HepG2 (cell line): Measurements from ENCODE around the gene ZC2HC1B. TPM values are rescaled to one million over a fixed set of nuclear protein-coding genes. Genes with fewer than 3 reads are reported as not detected.

Source experiments
- ATAC-seq: fragments of 200-7000 bp; cut with Tn5 transposase; 3 replicates; pipeline ENCODE4 v1.9.1; 2020; ENCODE audit warnings: mild to moderate bottlenecking, moderate library complexity
- BruUV-seq: library from RNA; stranded (reverse); fragments of 400-500 nt; replicated peaks from 2 replicates; lab custom pipeline; 2021; lab: Mats Ljungman, UMichigan
- CTCF ChIA-PET: fragments of 300-600 bp; formaldehyde crosslinking; extraction: SDS; loops from one replicate; lab custom pipeline; 2021; ENCODE audit warnings: low total read pairs, inconsistent platforms, low intra/inter-chr PET ratio; lab: Yijun Ruan, JAX
- POLR2A ChIA-PET: fragments of 350-600 bp; sonication (Branson Sonifier 250); formaldehyde crosslinking; loops from one replicate; lab custom pipeline; 2020; ENCODE audit warnings: antibody characterized with exemption, inconsistent platforms; lab: Yijun Ruan, JAX
- DNase-seq: peaks from one replicate; pipeline ENCODE4 v3.0.0-alpha.2; 2015; ENCODE audit warnings: low spot score
- FAIRE-seq: peaks from 3 replicates; lab custom pipeline; 2011; peaks lifted over from hg19 to GRCh38; lab: Jason Lieb, UNC
- H2AFZ ChIP-seq: one replicate; pipeline ENCODE4 v1.6.1; 2011; ENCODE audit warnings: low read length, inconsistent platforms
- H3K27ac ChIP-seq: fragments of 300-600 bp; 3 replicates; pipeline ENCODE4 v1.8.0; 2011; ENCODE audit warnings: mixed run types, mild to moderate bottlenecking, mixed read lengths, low read length, inconsistent platforms; ENCODE audit not compliant: insufficient read depth; ENCODE audit errors: extremely low read length
- H3K27me3 ChIP-seq, 2 experiments: fragments of 200-600 bp in 1 of 2; 2 replicates in 1 of 2; 3 replicates in 1 of 2; pipeline versions ENCODE4 v1.6.0 to v1.8.0; 2011; ENCODE audit warnings: low read length in 2 of 2, mild to moderate bottlenecking in 2 of 2, moderate library complexity in 2 of 2, inconsistent platforms in 1 of 2; ENCODE audit not compliant: insufficient read depth in 2 of 2, control insufficient read depth in 1 of 2
- H3K36me3 ChIP-seq, 2 experiments: fragments of 200-600 bp in 1 of 2; replicated peaks in 1 of 2; 2 replicates in 1 of 2; 3 replicates in 1 of 2; pipeline versions ENCODE4 v1.5.1 to v1.8.0; 2011; ENCODE audit warnings: low read length in 2 of 2, inconsistent platforms in 1 of 2; ENCODE audit not compliant: insufficient read depth in 2 of 2, control insufficient read depth in 1 of 2
- H3K4me1 ChIP-seq: 2 replicates; pipeline ENCODE4 v1.5.1; 2012; ENCODE audit warnings: low read length, inconsistent platforms; ENCODE audit not compliant: insufficient read depth
- H3K4me2 ChIP-seq: 2 replicates; pipeline ENCODE4 v1.6.0; 2011; ENCODE audit warnings: low read depth, low read length, inconsistent platforms
- H3K4me3 ChIP-seq, 3 experiments: fragments of 200-600 bp in 1 of 3; sonication (generic), shearing (Covaris generic) in 1 of 3; replicated peaks in 1 of 3; 2 replicates each; pipeline ENCODE4 v1.5.1; 2011 to 2016; ENCODE audit warnings: low read length in 3 of 3, inconsistent platforms in 2 of 3, low read depth in 2 of 3, mild to moderate bottlenecking in 2 of 3, control low read depth in 1 of 3, mixed read lengths in 1 of 3; ENCODE audit not compliant: insufficient read depth in 1 of 3
- H3K79me2 ChIP-seq: one replicate; pipeline ENCODE4 v1.6.1; 2011; ENCODE audit warnings: low read length, inconsistent platforms; ENCODE audit not compliant: insufficient read depth
- H3K9ac ChIP-seq: 2 replicates; pipeline ENCODE4 v1.6.0; 2011; ENCODE audit warnings: mild to moderate bottlenecking, low read depth, low read length, inconsistent platforms; ENCODE audit not compliant: insufficient read depth
- H3K9me3 ChIP-seq: 2 replicates; pipeline ENCODE4 v1.5.1; 2012; ENCODE audit warnings: mild to moderate bottlenecking, low read length
- H4K20me1 ChIP-seq: 2 replicates; pipeline ENCODE4 v1.6.0; 2011; ENCODE audit warnings: inconsistent platforms, mild to moderate bottlenecking, low read length, moderate library complexity; ENCODE audit not compliant: insufficient read depth
- ATAD3A ChIP-seq: sonication (generic); formaldehyde crosslinking; IDR thresholded peaks from 2 replicates; pipeline ENCODE4 v1.4.0; 2020; ENCODE audit warnings: missing genetic modification reagents
- CBFB ChIP-seq: sonication (generic); formaldehyde crosslinking; IDR thresholded peaks from 2 replicates; pipeline ENCODE4 v1.4.0; 2020; ENCODE audit warnings: missing genetic modification reagents
- FOXK1 ChIP-seq: sonication (generic); formaldehyde crosslinking; IDR thresholded peaks from 2 replicates; pipeline ENCODE4 v1.4.0; 2020; ENCODE audit warnings: low read depth, missing genetic modification reagents, borderline replicate concordance
- TP53 ChIP-seq: sonication (generic); formaldehyde crosslinking; conservative IDR thresholded peaks from 2 replicates; pipeline ENCODE4 v1.4.0; 2020; ENCODE audit warnings: missing genetic modification reagents
- ZNF383 ChIP-seq: sonication (generic); formaldehyde crosslinking; IDR thresholded peaks from 2 replicates; pipeline ENCODE4 v1.4.0; 2020; ENCODE audit warnings: missing genetic modification reagents, mild to moderate bottlenecking, borderline replicate concordance
- WGBS: methylation state at CpG from one replicate; pipeline ENCODE4 v1.1.6; 2017; ENCODE audit warnings: low lambda C conversion rate; 5-methylcytosine and 5-hydroxymethylcytosine counted together
- in situ Hi-C: cut with HindIII; loops from 2 replicates; pipeline ENCODE4 v1.10.0; 2017; ENCODE audit warnings: low pct_unique_long_range_greater_than_20kb; ENCODE audit not compliant: extremely low pct_ligation_motif_present
- intact Hi-C: fragments of 100-400 bp; cut with micrococcal nuclease; formaldehyde crosslinking; loops from one replicate; pipeline ENCODE4 v1.10.0; 2022; ENCODE audit not compliant: unreplicated experiment
- polyA plus RNA-seq, 8 experiments: library from polyadenylated mRNA; depleted of rRNA in 3 of 8; stranded (reverse) in 7 of 8; unstranded in 1 of 8; fragments of >200 nt; fragmentation: Illumina TruSeq in 4 of 8; extraction: Trizol in 4 of 8; gene quantifications; 2 replicates each; pipeline versions ENCODE4 v1.2.1 to v1.2.3, GENCODE V29; 2011 to 2016; ENCODE audit warnings: low read depth in 4 of 8, missing spikeins in 1 of 8, mixed read lengths in 1 of 8; ENCODE audit not compliant: insufficient read depth in 1 of 8
- total RNA-seq, 5 experiments: library from RNA; depleted of rRNA; stranded (reverse); fragments of >200 nt; fragmentation: Illumina TruSeq; extraction: Trizol; gene quantifications; 2 replicates each; pipeline ENCODE4 v1.2.3, GENCODE V29; 2016; ENCODE audit warnings: low read depth in 1 of 5
- TF ChIP-seq, protein P1 (sequence below): sonication (generic); formaldehyde crosslinking; IDR thresholded peaks from 2 replicates; pipeline ENCODE4 v1.8.0; 2022; ENCODE audit warnings: mild to moderate bottlenecking, missing genetic modification reagents; ENCODE audit not compliant: insufficient replicate concordance
- TF ChIP-seq, protein P2 (sequence below): sonication (generic); formaldehyde crosslinking; IDR thresholded peaks from 2 replicates; pipeline ENCODE4; 2020; ENCODE audit warnings: missing genetic modification reagents, mild to moderate bottlenecking, borderline replicate concordance

The ZC2HC1B gene
- total and polyA plus RNA-seq, 2 of the 13 experiments (the other 11 are each of a cell fraction or from before 2014, with no cell fraction given), result not detected

DNA sequence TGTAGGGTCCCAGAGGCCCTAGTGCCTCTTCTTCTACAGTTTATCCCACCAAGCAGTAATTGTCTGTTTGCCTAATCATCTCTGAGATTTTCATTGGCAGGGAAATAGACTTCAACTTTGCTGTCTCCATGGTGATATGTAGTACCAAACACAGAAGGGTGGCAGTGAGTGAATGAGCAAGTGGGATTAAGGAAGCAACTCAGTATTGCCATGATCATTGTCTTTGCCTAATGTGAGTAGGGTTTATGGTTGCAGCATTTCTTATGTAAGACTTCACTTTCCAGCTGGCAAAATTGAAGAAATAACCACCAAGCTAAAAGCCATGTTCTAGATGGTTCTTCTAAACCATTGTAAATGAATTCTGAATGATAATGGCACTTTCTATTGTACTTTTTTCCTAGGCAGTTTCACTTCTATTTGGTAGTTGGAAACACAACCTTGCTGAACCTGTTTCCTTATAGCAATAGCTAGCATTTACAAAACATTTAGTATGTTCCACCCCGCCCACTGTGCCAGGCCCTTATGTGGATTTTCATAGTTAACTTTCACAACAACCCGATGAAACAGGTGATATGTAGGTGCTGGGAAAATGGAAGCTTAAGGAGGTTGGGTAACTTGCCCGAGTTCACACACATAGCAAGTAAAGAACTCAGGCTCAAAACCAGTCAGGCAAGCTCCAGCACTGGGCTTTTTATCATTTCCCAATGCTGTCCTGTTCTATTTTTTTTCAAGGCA, 32.0 kb downstream of the ZC2HC1B start (continued):
- TF ChIP-seq, protein P1, sequence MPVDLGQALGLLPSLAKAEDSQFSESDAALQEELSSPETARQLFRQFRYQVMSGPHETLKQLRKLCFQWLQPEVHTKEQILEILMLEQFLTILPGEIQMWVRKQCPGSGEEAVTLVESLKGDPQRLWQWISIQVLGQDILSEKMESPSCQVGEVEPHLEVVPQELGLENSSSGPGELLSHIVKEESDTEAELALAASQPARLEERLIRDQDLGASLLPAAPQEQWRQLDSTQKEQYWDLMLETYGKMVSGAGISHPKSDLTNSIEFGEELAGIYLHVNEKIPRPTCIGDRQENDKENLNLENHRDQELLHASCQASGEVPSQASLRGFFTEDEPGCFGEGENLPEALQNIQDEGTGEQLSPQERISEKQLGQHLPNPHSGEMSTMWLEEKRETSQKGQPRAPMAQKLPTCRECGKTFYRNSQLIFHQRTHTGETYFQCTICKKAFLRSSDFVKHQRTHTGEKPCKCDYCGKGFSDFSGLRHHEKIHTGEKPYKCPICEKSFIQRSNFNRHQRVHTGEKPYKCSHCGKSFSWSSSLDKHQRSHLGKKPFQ, result no peak
- TF ChIP-seq, all 625 proteins: peak for 0

DNA sequence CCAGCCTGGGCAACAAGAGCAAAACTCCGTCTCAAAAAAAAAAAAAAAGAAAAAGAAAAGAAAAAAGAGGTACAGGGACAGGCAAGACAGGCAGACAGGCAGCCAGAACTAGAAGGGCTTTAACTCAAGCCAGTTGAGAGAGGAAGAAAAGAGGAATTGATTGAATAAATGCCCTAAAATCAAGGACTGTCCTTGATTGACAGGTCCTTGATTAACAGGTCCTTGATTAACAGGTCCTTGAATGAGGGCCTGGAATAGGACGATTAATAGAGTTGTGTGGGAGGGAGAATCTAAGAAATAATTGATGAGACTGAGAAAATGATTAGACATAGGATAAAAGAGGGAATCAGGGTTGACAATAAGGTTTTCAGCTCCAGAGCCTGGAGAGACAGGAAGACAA, 36.1 kb downstream of the ZC2HC1B start:
- no peak overlapping the region for H3K27ac ChIP-seq
- FAIRE-seq (no peak), DNase-seq (no peak), ATAC-seq (no peak)
- H3K4me1 ChIP-seq, result no peaks in the 10 kb centered on the region
- intact Hi-C loops, result no loop called here
- ChIA-PET CTCF (no interaction called here), POLR2A (no interaction called here)
- in situ Hi-C loops, result no loop called here
- H3K4me3 ChIP-seq, result no peak overlapping the region
- no peaks in the 10 kb centered on the region for H4K20me1 ChIP-seq
- H2AFZ ChIP-seq, result no peak overlapping the region
- TF ChIP-seq ATAD3A (CRISPR knock-in tag), result no peak
- no peak for TF ChIP-seq FOXK1 (CRISPR knock-in tag)
- TF ChIP-seq, protein P2, sequence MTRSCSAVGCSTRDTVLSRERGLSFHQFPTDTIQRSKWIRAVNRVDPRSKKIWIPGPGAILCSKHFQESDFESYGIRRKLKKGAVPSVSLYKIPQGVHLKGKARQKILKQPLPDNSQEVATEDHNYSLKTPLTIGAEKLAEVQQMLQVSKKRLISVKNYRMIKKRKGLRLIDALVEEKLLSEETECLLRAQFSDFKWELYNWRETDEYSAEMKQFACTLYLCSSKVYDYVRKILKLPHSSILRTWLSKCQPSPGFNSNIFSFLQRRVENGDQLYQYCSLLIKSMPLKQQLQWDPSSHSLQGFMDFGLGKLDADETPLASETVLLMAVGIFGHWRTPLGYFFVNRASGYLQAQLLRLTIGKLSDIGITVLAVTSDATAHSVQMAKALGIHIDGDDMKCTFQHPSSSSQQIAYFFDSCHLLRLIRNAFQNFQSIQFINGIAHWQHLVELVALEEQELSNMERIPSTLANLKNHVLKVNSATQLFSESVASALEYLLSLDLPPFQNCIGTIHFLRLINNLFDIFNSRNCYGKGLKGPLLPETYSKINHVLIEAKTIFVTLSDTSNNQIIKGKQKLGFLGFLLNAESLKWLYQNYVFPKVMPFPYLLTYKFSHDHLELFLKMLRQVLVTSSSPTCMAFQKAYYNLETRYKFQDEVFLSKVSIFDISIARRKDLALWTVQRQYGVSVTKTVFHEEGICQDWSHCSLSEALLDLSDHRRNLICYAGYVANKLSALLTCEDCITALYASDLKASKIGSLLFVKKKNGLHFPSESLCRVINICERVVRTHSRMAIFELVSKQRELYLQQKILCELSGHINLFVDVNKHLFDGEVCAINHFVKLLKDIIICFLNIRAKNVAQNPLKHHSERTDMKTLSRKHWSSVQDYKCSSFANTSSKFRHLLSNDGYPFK (CRISPR knock-in tag), result no peak
- TF ChIP-seq TP53 (CRISPR knock-in tag), result no peak
- TF ChIP-seq CBFB (CRISPR knock-in tag), result no peak
- TF ChIP-seq ZNF383 (CRISPR knock-in tag), result no peak
- WGBS, result 20% methylated on average over 2 of the region's 2 CpGs
- no TSS peak for BruUV-seq
- no peaks in the 10 kb centered on the region for H3K36me3 ChIP-seq
- H3K9me3 ChIP-seq, result no peaks in the 10 kb centered on the region
- H3K27me3 ChIP-seq, result peaks cover 0 to 4% of the 10 kb centered on the region in 2 experiments; a peak in 1 of 5 replicates
- H3K9ac ChIP-seq, result no peak overlapping the region
- no peaks in the 10 kb centered on the region for H3K79me2 ChIP-seq
- H3K4me2 ChIP-seq, result no peak overlapping the region
